Measurements from ENCODE around the gene IARS1. TPM values are rescaled to one million over a fixed set of nuclear protein-coding genes. Genes with fewer than 3 reads are reported as not detected.
A peak's percentile ranks its signal among the peaks of the same experiment; 100 is the strongest.

The IARS1 gene
- total and polyA plus RNA-seq, 2 of the 13 experiments (the other 11 are each of a cell fraction or from before 2014, with no cell fraction given): 55.9 to 185 TPM

DNA sequence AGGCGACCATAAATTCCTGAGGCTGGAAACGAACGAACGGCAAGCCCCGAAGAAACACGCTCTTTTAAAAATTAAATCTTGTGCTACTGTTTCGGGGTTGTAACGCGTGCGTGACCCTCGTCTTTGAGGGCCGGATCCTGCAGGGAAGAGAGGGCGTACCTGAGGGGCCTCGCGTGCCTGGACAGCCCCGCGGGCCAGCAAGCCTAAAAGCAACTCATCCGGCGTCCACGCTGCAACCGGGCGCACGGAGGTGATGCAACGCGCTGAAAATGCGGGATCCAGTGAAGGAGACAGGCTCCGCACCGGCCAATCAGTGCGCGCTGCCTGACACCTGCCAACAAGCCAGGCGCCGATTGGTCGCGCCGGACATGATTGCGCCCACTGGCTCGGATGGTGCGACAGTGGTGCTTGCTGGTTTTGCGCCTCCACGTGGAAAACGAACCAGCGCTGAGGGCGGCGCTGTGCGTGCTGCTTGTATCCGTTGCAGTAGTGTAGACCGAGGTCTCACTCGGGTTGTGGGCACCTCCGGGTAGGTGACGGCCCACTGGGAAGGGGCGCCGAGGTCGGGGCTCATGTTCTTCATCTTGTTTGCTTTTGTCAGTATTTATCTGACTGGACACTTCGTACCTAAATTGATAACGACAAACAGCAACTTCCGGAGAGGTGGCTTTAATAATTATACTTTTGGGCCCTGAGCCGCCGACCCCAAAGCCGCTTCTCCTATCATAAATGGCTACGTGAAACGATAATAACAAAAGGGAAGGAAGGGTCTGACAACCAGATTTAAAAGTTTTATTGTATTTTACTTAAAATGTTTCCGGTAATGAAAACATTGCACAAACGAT lies at the start of gene IARS1 (continued):
- TF ChIP-seq ZNF350 (CRISPR knock-in tag; IDR thresholded peaks at IDR 0.05; ENCODE audit: borderline replicate concordance, low read depth) (peak; percentile 96), TBX2 (CRISPR knock-in tag; IDR thresholded peaks at IDR 0.05; ENCODE audit: borderline replicate concordance) (peak; percentile 81), ZNF883 (CRISPR knock-in tag; IDR thresholded peaks at IDR 0.05; ENCODE audit: not compliant biosample characterization) (peak; percentile 93), FOXO1 (CRISPR knock-in tag; IDR thresholded peaks at IDR 0.05) (peak; percentile 78), SMAD3 (CRISPR knock-in tag; IDR thresholded peaks at IDR 0.05) (peak; percentile 84), CCDC6 (CRISPR knock-in tag; IDR thresholded peaks at IDR 0.05) (peak; percentile 96), MLLT10 (CRISPR knock-in tag; IDR thresholded peaks at IDR 0.05) (peak; percentile 70; the same call in 1 of the 2 replicates), NFIB (CRISPR knock-in tag; IDR thresholded peaks at IDR 0.05; ENCODE audit: borderline replicate concordance) (no peak), XRCC5 (optimal IDR thresholded peaks at IDR 0.05; ENCODE audit: low read length) (peak; percentile 77), MED1 (CRISPR knock-in tag; IDR thresholded peaks at IDR 0.05) (peak; percentile 93), ZNF326 (CRISPR knock-in tag; IDR thresholded peaks at IDR 0.05; ENCODE audit: borderline replicate concordance) (no peak), ZNF589 (CRISPR knock-in tag; conservative IDR thresholded peaks at IDR 0.05) (peak; percentile 91), ZSCAN29 (CRISPR knock-in tag; conservative IDR thresholded peaks at IDR 0.05) (peak; percentile 97; the same call in 1 of the 2 replicates), KLF13 (CRISPR knock-in tag; IDR thresholded peaks at IDR 0.05) (peak; percentile 78; the same call in 1 of the 2 replicates)
- TF ChIP-seq, protein P1, sequence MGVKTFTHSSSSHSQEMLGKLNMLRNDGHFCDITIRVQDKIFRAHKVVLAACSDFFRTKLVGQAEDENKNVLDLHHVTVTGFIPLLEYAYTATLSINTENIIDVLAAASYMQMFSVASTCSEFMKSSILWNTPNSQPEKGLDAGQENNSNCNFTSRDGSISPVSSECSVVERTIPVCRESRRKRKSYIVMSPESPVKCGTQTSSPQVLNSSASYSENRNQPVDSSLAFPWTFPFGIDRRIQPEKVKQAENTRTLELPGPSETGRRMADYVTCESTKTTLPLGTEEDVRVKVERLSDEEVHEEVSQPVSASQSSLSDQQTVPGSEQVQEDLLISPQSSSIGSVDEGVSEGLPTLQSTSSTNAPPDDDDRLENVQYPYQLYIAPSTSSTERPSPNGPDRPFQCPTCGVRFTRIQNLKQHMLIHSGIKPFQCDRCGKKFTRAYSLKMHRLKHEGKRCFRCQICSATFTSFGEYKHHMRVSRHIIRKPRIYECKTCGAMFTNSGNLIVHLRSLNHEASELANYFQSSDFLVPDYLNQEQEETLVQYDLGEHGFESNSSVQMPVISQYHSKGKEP (CRISPR knock-in tag; IDR thresholded peaks at IDR 0.05): no peak
- TF ChIP-seq, protein P2, sequence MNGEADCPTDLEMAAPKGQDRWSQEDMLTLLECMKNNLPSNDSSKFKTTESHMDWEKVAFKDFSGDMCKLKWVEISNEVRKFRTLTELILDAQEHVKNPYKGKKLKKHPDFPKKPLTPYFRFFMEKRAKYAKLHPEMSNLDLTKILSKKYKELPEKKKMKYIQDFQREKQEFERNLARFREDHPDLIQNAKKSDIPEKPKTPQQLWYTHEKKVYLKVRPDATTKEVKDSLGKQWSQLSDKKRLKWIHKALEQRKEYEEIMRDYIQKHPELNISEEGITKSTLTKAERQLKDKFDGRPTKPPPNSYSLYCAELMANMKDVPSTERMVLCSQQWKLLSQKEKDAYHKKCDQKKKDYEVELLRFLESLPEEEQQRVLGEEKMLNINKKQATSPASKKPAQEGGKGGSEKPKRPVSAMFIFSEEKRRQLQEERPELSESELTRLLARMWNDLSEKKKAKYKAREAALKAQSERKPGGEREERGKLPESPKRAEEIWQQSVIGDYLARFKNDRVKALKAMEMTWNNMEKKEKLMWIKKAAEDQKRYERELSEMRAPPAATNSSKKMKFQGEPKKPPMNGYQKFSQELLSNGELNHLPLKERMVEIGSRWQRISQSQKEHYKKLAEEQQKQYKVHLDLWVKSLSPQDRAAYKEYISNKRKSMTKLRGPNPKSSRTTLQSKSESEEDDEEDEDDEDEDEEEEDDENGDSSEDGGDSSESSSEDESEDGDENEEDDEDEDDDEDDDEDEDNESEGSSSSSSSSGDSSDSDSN (CRISPR knock-in tag; IDR thresholded peaks at IDR 0.05): peak; percentile 88
- TF ChIP-seq, protein P3, sequence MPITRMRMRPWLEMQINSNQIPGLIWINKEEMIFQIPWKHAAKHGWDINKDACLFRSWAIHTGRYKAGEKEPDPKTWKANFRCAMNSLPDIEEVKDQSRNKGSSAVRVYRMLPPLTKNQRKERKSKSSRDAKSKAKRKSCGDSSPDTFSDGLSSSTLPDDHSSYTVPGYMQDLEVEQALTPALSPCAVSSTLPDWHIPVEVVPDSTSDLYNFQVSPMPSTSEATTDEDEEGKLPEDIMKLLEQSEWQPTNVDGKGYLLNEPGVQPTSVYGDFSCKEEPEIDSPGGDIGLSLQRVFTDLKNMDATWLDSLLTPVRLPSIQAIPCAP (CRISPR knock-in tag; IDR thresholded peaks at IDR 0.05; ENCODE audit: low read depth): no peak
- TF ChIP-seq, protein P4, sequence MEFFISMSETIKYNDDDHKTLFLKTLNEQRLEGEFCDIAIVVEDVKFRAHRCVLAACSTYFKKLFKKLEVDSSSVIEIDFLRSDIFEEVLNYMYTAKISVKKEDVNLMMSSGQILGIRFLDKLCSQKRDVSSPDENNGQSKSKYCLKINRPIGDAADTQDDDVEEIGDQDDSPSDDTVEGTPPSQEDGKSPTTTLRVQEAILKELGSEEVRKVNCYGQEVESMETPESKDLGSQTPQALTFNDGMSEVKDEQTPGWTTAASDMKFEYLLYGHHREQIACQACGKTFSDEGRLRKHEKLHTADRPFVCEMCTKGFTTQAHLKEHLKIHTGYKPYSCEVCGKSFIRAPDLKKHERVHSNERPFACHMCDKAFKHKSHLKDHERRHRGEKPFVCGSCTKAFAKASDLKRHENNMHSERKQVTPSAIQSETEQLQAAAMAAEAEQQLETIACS (CRISPR knock-in tag; IDR thresholded peaks at IDR 0.05): peak; percentile 20; the same call in 1 of the 2 replicates
- TF ChIP-seq, protein P5, sequence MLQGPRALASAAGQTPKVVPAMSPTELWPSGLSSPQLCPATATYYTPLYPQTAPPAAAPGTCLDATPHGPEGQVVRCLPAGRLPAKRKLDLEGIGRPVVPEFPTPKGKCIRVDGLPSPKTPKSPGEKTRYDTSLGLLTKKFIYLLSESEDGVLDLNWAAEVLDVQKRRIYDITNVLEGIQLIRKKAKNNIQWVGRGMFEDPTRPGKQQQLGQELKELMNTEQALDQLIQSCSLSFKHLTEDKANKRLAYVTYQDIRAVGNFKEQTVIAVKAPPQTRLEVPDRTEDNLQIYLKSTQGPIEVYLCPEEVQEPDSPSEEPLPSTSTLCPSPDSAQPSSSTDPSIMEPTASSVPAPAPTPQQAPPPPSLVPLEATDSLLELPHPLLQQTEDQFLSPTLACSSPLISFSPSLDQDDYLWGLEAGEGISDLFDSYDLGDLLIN (CRISPR knock-in tag; IDR thresholded peaks at IDR 0.05; ENCODE audit: borderline replicate concordance): peak; percentile 59; the same call in 1 of the 2 replicates
